HepG2 (cell line): ENCODE measurements around the gene TBC1D16. TPM values are rescaled to one million over a fixed set of nuclear protein-coding genes. Genes with fewer than 3 reads are reported as not detected.
A peak's percentile ranks its signal among the peaks of the same experiment; 100 is the strongest.

ENCODE experiments used
- ARID4A ChIP-seq: sonication (generic); formaldehyde crosslinking; IDR thresholded peaks from 2 replicates; pipeline ENCODE4 v1.5.0; 2020; ENCODE audit warnings: mild to moderate bottlenecking, missing genetic modification reagents, borderline replicate concordance
- CREM ChIP-seq, 2 experiments: sonication (generic) in 1 of 2; formaldehyde crosslinking in 1 of 2; IDR thresholded peaks; 2 replicates each; pipeline versions ENCODE4 v1.4.0 to v1.6.1; 2016 to 2020; ENCODE audit warnings: antibody characterized with exemption in 1 of 2, mild to moderate bottlenecking in 1 of 2, missing genetic modification reagents in 1 of 2
- FOSL1 ChIP-seq: sonication (generic); formaldehyde crosslinking; IDR thresholded peaks from 2 replicates; pipeline ENCODE4 v1.9.0; 2021; ENCODE audit warnings: missing genetic modification reagents, borderline replicate concordance
- GMEB2 ChIP-seq: IDR thresholded peaks from 2 replicates; pipeline ENCODE4 v1.6.1; 2016; ENCODE audit warnings: missing biosample characterization, missing genetic modification reagents, low read depth
- IKZF5 ChIP-seq: IDR thresholded peaks from 2 replicates; pipeline ENCODE4 v1.6.1; 2018; ENCODE audit warnings: missing genetic modification reagents, mild to moderate bottlenecking, missing compliant biosample characterization
- KAT7 ChIP-seq: IDR thresholded peaks from 2 replicates; pipeline ENCODE4 v1.6.1; 2018; ENCODE audit warnings: borderline replicate concordance, missing compliant biosample characterization
- MIER3 ChIP-seq: IDR thresholded peaks from 2 replicates; pipeline ENCODE4 v1.6.1; 2016; ENCODE audit warnings: missing compliant biosample characterization, borderline replicate concordance
- MXD1 ChIP-seq: sonication (generic); formaldehyde crosslinking; IDR thresholded peaks from 2 replicates; pipeline ENCODE4 v1.4.0; 2020; ENCODE audit warnings: mild to moderate bottlenecking, missing genetic modification reagents
- NAIF1 ChIP-seq: sonication (generic); formaldehyde crosslinking; IDR thresholded peaks from 2 replicates; pipeline ENCODE4 v1.5.0; 2020; ENCODE audit warnings: mild to moderate bottlenecking, missing genetic modification reagents, borderline replicate concordance
- PAWR ChIP-seq: sonication (generic); formaldehyde crosslinking; IDR thresholded peaks from 2 replicates; pipeline ENCODE4 v1.4.0; 2020; ENCODE audit warnings: missing genetic modification reagents, mild to moderate bottlenecking, borderline replicate concordance
- RORA ChIP-seq: sonication (generic); formaldehyde crosslinking; IDR thresholded peaks from 2 replicates; pipeline ENCODE4 v1.5.0; 2020; ENCODE audit warnings: mild to moderate bottlenecking, missing genetic modification reagents, moderate library complexity
- SYNCRIP ChIP-seq: fragments of 200-400 bp; formaldehyde crosslinking; IDR thresholded peaks from 2 replicates; pipeline ENCODE4 v1.6.1; 2018; ENCODE audit warnings: mild to moderate bottlenecking, low read depth, low read length; ENCODE audit not compliant: insufficient read depth
- TAF1 ChIP-seq: sonication (generic); formaldehyde crosslinking; IDR thresholded peaks from 2 replicates; pipeline ENCODE4 v1.4.0; 2020; ENCODE audit warnings: missing genetic modification reagents
- TOE1 ChIP-seq: sonication (generic); formaldehyde crosslinking; IDR thresholded peaks from 2 replicates; pipeline ENCODE4 v1.4.0; 2020; ENCODE audit warnings: mild to moderate bottlenecking, missing genetic modification reagents
- ZMAT5 ChIP-seq: sonication (generic); formaldehyde crosslinking; IDR thresholded peaks from 2 replicates; pipeline ENCODE4 v1.5.0; 2020; ENCODE audit warnings: mild to moderate bottlenecking, low read depth, missing genetic modification reagents, borderline replicate concordance
- ZNF33B ChIP-seq: sonication (generic); formaldehyde crosslinking; IDR thresholded peaks from 2 replicates; pipeline ENCODE4 v1.5.1; 2020; ENCODE audit warnings: mild to moderate bottlenecking, missing genetic modification reagents
- ZNF460 ChIP-seq: sonication (generic); formaldehyde crosslinking; IDR thresholded peaks from 2 replicates; pipeline ENCODE4 v1.5.1; 2020; ENCODE audit warnings: missing genetic modification reagents, mild to moderate bottlenecking, borderline replicate concordance
- ZNF549 ChIP-seq: sonication (generic); formaldehyde crosslinking; IDR thresholded peaks from 2 replicates; pipeline ENCODE4 v1.5.0; 2020; ENCODE audit warnings: missing genetic modification reagents
- ZNF557 ChIP-seq: sonication (generic); formaldehyde crosslinking; IDR thresholded peaks from 2 replicates; pipeline ENCODE4 v1.4.0; 2020; ENCODE audit warnings: missing genetic modification reagents
- ZNF562 ChIP-seq: sonication (generic); formaldehyde crosslinking; IDR thresholded peaks from 2 replicates; pipeline ENCODE4 v1.8.0; 2022; ENCODE audit warnings: missing genetic modification reagents, borderline replicate concordance
- ZNF563 ChIP-seq: sonication (generic); formaldehyde crosslinking; IDR thresholded peaks from 2 replicates; pipeline ENCODE4 v1.8.0; 2022; ENCODE audit warnings: mild to moderate bottlenecking, moderate library complexity, missing genetic modification reagents
- polyA plus RNA-seq, 8 experiments: library from polyadenylated mRNA; depleted of rRNA in 3 of 8; stranded (reverse) in 7 of 8; unstranded in 1 of 8; fragments of >200 nt; fragmentation: Illumina TruSeq in 4 of 8; extraction: Trizol in 4 of 8; gene quantifications; 2 replicates each; pipeline versions ENCODE4 v1.2.1 to v1.2.3, GENCODE V29; 2011 to 2016; ENCODE audit warnings: low read depth in 4 of 8, missing spikeins in 1 of 8, mixed read lengths in 1 of 8; ENCODE audit not compliant: insufficient read depth in 1 of 8
- total RNA-seq, 5 experiments: library from RNA; depleted of rRNA; stranded (reverse); fragments of >200 nt; fragmentation: Illumina TruSeq; extraction: Trizol; gene quantifications; 2 replicates each; pipeline ENCODE4 v1.2.3, GENCODE V29; 2016; ENCODE audit warnings: low read depth in 1 of 5

The TBC1D16 gene
- total and polyA plus RNA-seq, 2 of the 13 experiments (the other 11 are each of a cell fraction or from before 2014, with no cell fraction given) = 14.9 to 24.9 TPM

- TF ChIP-seq GMEB2 (CRISPR knock-in tag) (no peak), ZNF33B (CRISPR knock-in tag) (peak; percentile 66; the same call in 1 of the 2 replicates), ZNF562 (CRISPR knock-in tag) (no peak), IKZF5 (CRISPR knock-in tag) (peak; percentile 73; the same call in 1 of the 2 replicates), MXD1 (CRISPR knock-in tag) (peak; percentile 70; the same call in 1 of the 2 replicates), TOE1 (CRISPR knock-in tag) (0 out of 2 replicates have a peak, but pooled peaks have one; percentile 81), ARID4A (CRISPR knock-in tag) (peak; percentile 81), CREM (IDR thresholded peaks at IDR 0.05) (no peak; the same call in 1 of the 2 replicates), CREM (CRISPR knock-in tag; IDR thresholded peaks at IDR 0.05) (no peak), NAIF1 (CRISPR knock-in tag) (0 out of 2 replicates have a peak, but pooled peaks have one; percentile 57), ZNF549 (CRISPR knock-in tag) (no peak), ZMAT5 (CRISPR knock-in tag) (no peak), ZNF460 (CRISPR knock-in tag) (no peak; the same call in 1 of the 2 replicates), MIER3 (CRISPR knock-in tag) (peak; percentile 75; the same call in 1 of the 2 replicates), KAT7 (CRISPR knock-in tag) (peak; percentile 62; the same call in 1 of the 2 replicates), PAWR (no peak), TAF1 (peak; percentile 58; the same call in 1 of the 2 replicates), RORA (CRISPR knock-in tag) (no peak), ZNF557 (CRISPR knock-in tag) (no peak), SYNCRIP (no peak), ZNF563 (peak; percentile 76), FOSL1 (CRISPR knock-in tag) (no peak)
Measured at GRCh38 chr17:80023481-80024205, 12.0 kb downstream of the TBC1D16 start (continued).
